ENCODE data around the gene BBS10. TPM values are rescaled to one million over a fixed set of nuclear protein-coding genes. Genes with fewer than 3 reads are reported as not detected.

The BBS10 gene
- total RNA-seq, 1 experiment from 2014 or later = 7.8 TPM

DNA sequence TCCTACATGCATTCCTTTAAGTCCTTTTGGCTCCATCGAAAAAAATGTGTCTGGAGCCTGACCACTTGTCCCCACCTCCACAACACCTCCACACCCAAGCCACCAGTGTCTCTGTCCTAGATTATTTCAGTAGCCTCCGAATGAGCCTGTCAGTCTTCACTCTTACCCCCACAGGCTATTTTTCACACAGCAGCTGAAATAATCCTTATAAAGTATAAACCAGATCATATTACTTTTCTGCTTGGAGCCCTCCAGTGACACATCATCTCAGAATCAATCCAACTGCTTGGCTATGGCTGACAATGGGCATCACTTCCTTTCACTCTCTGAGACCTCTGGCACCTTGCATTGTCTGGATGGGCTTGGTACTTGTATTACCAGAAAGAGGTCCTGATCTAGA lies 44.9 kb downstream of the BBS10 start:
- Histone ChIP-seq H3K27ac (ENCODE audit: low read length) (no peak overlapping the region), H3K4me3 (ENCODE audit: low read depth in 2 of 2, low read length in 2 of 2) (no peak overlapping the region), H3K4me1 (ENCODE audit: control insufficient read depth, insufficient read depth, low read length) (no peaks in the 10 kb centered on the region), H3K27me3 (ENCODE audit: control insufficient read depth, insufficient read depth, low read length) (no peaks in the 10 kb centered on the region), H3K36me3 (ENCODE audit: control insufficient read depth, insufficient read depth, low read length) (no peaks in the 10 kb centered on the region), H3K9me3 (ENCODE audit: control insufficient read depth, insufficient read depth, low read depth, low read length) (no peaks in the 10 kb centered on the region)
- ATAC-seq (no peak), DNase-seq (ENCODE audit: low read depth, low spot score) (no peak)
- intact Hi-C loops (cut with micrococcal nuclease; ENCODE audit: unreplicated experiment) (no loop called here), in situ Hi-C loops (cut with HindIII; ENCODE audit: low pct_unique_long_range_greater_than_20kb, low sequenced_read_pairs) (no loop called here)
- TF ChIP-seq SIN3A (IDR thresholded peaks at IDR 0.05; ENCODE audit: borderline replicate concordance, insufficient read depth, low read depth, low read length) (no peak), TCF7L2 (IDR thresholded peaks at IDR 0.05; ENCODE audit: low read depth, low read length) (no peak), POLR2AphosphoS5 (IDR thresholded peaks at IDR 0.05; ENCODE audit: low read depth, low read length) (no peak)
- TF ChIP-seq, protein P1, sequence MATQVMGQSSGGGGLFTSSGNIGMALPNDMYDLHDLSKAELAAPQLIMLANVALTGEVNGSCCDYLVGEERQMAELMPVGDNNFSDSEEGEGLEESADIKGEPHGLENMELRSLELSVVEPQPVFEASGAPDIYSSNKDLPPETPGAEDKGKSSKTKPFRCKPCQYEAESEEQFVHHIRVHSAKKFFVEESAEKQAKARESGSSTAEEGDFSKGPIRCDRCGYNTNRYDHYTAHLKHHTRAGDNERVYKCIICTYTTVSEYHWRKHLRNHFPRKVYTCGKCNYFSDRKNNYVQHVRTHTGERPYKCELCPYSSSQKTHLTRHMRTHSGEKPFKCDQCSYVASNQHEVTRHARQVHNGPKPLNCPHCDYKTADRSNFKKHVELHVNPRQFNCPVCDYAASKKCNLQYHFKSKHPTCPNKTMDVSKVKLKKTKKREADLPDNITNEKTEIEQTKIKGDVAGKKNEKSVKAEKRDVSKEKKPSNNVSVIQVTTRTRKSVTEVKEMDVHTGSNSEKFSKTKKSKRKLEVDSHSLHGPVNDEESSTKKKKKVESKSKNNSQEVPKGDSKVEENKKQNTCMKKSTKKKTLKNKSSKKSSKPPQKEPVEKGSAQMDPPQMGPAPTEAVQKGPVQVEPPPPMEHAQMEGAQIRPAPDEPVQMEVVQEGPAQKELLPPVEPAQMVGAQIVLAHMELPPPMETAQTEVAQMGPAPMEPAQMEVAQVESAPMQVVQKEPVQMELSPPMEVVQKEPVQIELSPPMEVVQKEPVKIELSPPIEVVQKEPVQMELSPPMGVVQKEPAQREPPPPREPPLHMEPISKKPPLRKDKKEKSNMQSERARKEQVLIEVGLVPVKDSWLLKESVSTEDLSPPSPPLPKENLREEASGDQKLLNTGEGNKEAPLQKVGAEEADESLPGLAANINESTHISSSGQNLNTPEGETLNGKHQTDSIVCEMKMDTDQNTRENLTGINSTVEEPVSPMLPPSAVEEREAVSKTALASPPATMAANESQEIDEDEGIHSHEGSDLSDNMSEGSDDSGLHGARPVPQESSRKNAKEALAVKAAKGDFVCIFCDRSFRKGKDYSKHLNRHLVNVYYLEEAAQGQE (IDR thresholded peaks at IDR 0.05; ENCODE audit: insufficient read depth in 1 of 2, low read depth in 2 of 2, low read length in 1 of 2) = no peak
- TF ChIP-seq, protein P2, sequence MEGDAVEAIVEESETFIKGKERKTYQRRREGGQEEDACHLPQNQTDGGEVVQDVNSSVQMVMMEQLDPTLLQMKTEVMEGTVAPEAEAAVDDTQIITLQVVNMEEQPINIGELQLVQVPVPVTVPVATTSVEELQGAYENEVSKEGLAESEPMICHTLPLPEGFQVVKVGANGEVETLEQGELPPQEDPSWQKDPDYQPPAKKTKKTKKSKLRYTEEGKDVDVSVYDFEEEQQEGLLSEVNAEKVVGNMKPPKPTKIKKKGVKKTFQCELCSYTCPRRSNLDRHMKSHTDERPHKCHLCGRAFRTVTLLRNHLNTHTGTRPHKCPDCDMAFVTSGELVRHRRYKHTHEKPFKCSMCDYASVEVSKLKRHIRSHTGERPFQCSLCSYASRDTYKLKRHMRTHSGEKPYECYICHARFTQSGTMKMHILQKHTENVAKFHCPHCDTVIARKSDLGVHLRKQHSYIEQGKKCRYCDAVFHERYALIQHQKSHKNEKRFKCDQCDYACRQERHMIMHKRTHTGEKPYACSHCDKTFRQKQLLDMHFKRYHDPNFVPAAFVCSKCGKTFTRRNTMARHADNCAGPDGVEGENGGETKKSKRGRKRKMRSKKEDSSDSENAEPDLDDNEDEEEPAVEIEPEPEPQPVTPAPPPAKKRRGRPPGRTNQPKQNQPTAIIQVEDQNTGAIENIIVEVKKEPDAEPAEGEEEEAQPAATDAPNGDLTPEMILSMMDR (IDR thresholded peaks at IDR 0.05) = no peak
- POLR2A ChIA-PET = interaction anchor here (0.6 kb wide), 1 partner anchor 10 kb away, joined by 5 read pairs; no protein-coding TSS in a partner anchor
- CTCF ChIA-PET = no interaction called here
- no TSS peak for BruUV-seq (replicated peaks)

DNA sequence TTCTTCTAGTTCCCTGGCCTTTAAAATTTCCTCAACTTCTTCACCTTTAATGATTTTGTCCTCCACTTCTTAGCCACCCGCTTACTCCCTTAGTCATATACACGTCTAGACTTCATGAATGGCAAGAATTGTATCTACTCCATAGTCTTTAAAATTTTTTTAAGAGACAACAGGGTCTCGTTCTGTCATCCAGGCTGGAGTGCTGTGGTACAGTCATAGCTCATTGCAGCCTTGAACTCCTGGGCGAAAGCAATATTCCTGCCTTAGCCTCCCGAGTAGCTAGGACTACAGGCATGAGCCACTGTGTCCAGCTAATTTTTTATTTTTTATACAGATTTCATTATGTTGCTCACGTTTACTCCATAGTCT lies 47.9 kb downstream of the BBS10 start:
- Histone ChIP-seq H3K27ac (ENCODE audit: low read length) (no peak overlapping the region), H3K9me3 (ENCODE audit: control insufficient read depth, insufficient read depth, low read depth, low read length) (no peaks in the 10 kb centered on the region), H3K4me3 (ENCODE audit: low read depth in 2 of 2, low read length in 2 of 2) (no peak overlapping the region), H3K36me3 (ENCODE audit: control insufficient read depth, insufficient read depth, low read length) (no peaks in the 10 kb centered on the region), H3K27me3 (ENCODE audit: control insufficient read depth, insufficient read depth, low read length) (no peaks in the 10 kb centered on the region), H3K4me1 (ENCODE audit: control insufficient read depth, insufficient read depth, low read length) (no peaks in the 10 kb centered on the region)
- ChIA-PET POLR2A (no interaction called here), CTCF (no interaction called here)
- no TSS peak for BruUV-seq (replicated peaks)
- DNase-seq (ENCODE audit: low read depth, low spot score) = no peak
- TF ChIP-seq POLR2AphosphoS5 (IDR thresholded peaks at IDR 0.05; ENCODE audit: low read depth, low read length) = no peak
- TF ChIP-seq, protein P2 (IDR thresholded peaks at IDR 0.05) = no peak
- TF ChIP-seq, protein P1 (IDR thresholded peaks at IDR 0.05; ENCODE audit: insufficient read depth in 1 of 2, low read depth in 2 of 2, low read length in 1 of 2) = no peak
- no peak for TF ChIP-seq TCF7L2 (IDR thresholded peaks at IDR 0.05; ENCODE audit: low read depth, low read length)
- intact Hi-C loops (cut with micrococcal nuclease; ENCODE audit: unreplicated experiment) = no loop called here
- ATAC-seq = no peak
- in situ Hi-C loops (cut with HindIII; ENCODE audit: low pct_unique_long_range_greater_than_20kb, low sequenced_read_pairs) = no loop called here

All from Panc1 (cell line).